ENCODE measurements around the gene TOX2. TPM values are rescaled to one million over a fixed set of nuclear protein-coding genes. Genes with fewer than 3 reads are reported as not detected.

TOX2 gene
- total and polyA plus RNA-seq, 4 donors, result 1.2 to 15.4 (median 9.0) TPM

DNA sequence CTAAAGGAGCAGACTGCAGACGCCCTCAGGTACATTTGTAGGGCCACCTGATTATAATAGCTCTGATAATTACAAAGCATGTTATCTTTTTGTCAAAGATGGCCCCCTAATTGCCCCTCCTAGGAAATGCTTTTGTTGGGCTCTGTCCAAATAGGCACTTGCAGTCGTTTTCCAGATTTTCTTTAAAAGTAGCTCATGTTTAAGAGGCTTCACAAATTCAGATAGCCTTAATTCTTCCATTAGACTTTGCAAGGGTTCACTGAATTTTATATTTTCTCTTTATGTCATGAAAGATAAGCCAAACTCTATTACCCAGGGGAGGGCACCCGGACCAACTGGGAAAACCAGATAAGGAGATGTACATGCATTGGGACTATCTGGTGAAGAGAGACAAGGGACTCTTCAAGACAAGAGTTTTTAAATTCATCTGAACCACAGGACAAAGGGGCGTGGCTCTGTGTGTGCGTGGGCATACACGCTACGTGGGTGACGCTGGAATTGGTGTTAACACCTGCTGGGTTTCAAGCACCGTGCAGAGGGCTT, 95.6 kb downstream of the TOX2 start:
- Histone ChIP-seq H3K27me3 (ENCODE audit: control insufficient read depth, insufficient read depth, low read length) (peaks cover 3% of the 10 kb centered on the region), H3K4me3 (ENCODE audit: low read depth, low read length) (no peak overlapping the region), H3K9me3 (ENCODE audit: control insufficient read depth, insufficient read depth, low read length) (no peaks in the 10 kb centered on the region), H3K27ac (ENCODE audit: low read depth, low read length) (no peak overlapping the region), H3K4me1 (ENCODE audit: control insufficient read depth, insufficient read depth, low read length) (peaks cover 15% of the 10 kb centered on the region), H3K36me3 (ENCODE audit: control insufficient read depth, insufficient read depth, low read length) (no peaks in the 10 kb centered on the region)
- DNase-seq (ENCODE audit: low read depth in 4 of 6, low spot score in 6 of 6), result peak in 1 of 6 donors; percentile 33
- 84% methylated on average over 6 of the region's 9 CpGs for WGBS (ENCODE audit: insufficient coverage)

DNA sequence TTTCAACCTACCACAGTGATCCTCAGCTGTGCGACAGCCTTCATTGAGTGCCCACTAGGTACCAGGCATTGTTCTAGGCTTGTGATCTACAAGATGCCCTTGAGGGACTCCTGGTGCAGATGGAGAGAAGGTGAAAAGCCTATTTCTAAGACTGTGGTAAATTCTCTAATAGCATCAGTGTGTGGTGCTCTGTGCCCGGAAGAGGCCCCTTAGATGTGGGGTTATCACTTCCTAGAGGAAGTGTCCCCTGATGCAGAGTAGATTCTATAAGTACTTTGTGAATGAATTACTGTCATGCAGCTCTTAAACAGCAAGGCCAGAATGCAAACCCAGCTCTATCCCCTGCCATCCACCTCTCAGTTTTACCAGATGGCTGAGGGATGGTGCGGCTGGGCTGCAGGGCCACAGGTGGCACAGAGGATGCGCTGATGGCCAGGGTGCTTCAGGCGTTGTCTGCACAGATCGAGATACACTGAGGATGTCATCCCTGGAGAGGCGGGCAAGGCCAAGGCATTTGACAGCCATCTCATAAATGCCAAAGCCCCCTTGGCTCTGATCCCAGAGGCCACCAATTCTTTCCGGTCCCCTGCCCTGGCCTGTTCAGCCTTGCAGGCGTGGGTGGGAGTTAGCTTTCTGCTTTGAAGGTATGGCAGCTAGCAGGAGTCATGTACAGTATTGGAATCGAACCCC, 96.7 kb downstream of the TOX2 start:
- no peak overlapping the region for H3K27ac ChIP-seq (ENCODE audit: low read depth, low read length)
- no peaks in the 10 kb centered on the region for H3K36me3 ChIP-seq (ENCODE audit: control insufficient read depth, insufficient read depth, low read length)
- H3K4me1 ChIP-seq (ENCODE audit: control insufficient read depth, insufficient read depth, low read length), result peaks cover 15% of the 10 kb centered on the region
- no peaks in the 10 kb centered on the region for H3K9me3 ChIP-seq (ENCODE audit: control insufficient read depth, insufficient read depth, low read length)
- H3K27me3 ChIP-seq (ENCODE audit: control insufficient read depth, insufficient read depth, low read length), result peaks cover 10% of the 10 kb centered on the region
- no peak overlapping the region for H3K4me3 ChIP-seq (ENCODE audit: low read depth, low read length)
- DNase-seq (ENCODE audit: low read depth in 4 of 6, low spot score in 6 of 6), result peak in 1 of 6 donors; percentile 35
- 76% methylated on average over 6 of the region's 10 CpGs for WGBS (ENCODE audit: insufficient coverage)

DNA sequence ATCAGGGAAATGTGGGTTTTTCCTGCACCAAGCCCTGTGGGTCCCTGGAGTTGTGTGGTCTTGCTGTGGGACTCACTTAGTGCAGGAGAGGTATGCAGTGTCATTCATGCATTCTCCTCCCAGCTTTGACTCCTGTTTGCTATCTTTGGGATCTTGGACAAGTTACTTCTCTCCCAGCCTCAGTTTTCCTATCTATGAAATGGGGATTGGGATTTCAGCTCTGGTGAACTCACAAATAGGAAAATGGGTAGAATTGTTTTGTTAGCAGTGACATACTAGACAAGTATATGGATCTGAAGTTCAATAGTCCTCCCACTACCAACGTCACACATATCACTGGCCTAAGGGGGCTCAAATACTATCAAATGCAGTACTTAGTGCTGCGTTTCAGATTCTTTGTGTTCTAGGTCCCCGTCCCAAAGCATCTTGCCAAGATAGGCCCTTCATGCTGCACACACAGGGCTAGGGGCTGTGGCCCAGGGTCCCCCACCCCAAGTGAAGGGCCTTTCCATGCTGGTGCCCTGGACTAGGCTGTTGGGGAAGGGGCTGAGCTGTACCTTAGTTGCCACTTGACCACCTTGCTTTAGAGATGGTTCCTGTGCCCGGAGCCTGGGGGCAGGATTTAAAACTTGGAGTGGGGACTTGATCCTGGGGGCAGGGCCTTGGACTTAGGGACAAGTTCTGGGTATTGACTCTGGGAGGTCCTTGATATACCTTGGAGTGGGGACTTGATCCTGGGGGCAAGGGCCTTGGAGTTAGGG, 98.0 kb downstream of the TOX2 start:
- Histone ChIP-seq H3K27me3 (ENCODE audit: control insufficient read depth, insufficient read depth, low read length) (peaks cover 11% of the 10 kb centered on the region), H3K4me3 (ENCODE audit: low read depth, low read length) (no peak overlapping the region), H3K27ac (ENCODE audit: low read depth, low read length) (no peak overlapping the region), H3K9me3 (ENCODE audit: control insufficient read depth, insufficient read depth, low read length) (no peaks in the 10 kb centered on the region), H3K36me3 (ENCODE audit: control insufficient read depth, insufficient read depth, low read length) (no peaks in the 10 kb centered on the region), H3K4me1 (ENCODE audit: control insufficient read depth, insufficient read depth, low read length) (peaks cover 18% of the 10 kb centered on the region)
- DNase-seq (ENCODE audit: low read depth in 4 of 6, low spot score in 6 of 6), result no peak
- 100% methylated on average over 3 of the region's 4 CpGs for WGBS (ENCODE audit: insufficient coverage)

DNA sequence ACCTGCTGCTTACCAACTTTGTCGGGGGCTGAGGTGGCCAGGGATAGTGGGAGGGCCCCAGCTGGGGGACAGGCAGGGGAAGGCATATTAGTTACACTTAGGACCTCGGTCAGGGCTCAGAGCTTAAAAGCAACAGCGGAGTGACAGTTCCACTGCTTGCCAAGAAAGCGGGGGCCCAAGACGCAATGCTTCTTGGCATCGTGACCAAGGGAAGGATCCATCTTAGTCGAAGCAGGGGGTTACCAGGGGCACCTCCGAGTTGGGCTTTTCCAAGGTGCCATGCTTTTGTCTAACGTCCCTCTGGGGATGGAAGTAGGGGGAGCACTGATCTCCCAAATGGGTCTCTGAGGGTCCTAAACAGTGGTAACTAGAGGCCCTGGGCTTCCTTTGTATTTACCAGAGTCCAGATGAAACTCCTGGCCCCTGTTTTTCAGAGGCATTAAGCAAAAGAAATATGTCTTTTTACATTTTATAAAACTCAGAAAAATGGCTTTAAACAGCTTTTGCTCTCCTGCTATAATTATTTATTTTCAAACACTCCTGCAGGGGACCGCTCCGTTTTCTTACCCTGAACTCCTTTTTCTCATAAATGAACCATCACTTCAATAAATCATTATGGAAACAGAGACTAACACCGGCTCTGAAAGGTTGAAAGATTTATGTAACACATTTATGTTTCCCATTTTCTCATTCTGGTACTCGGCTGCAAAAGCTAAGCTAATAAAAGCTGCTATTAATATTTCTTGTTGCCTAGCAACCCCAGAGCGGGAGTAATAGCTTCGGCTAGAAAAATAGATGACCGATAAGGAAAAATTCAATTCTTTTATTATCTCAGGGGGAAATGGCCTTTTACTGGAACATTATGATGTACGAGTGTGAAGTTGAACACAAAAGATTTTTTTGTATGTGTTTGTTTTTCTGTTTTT, 100.4 kb downstream of the TOX2 start:
- peaks cover 11% of the 10 kb centered on the region for H3K27me3 ChIP-seq (ENCODE audit: control insufficient read depth, insufficient read depth, low read length)
- no peaks in the 10 kb centered on the region for H3K9me3 ChIP-seq (ENCODE audit: control insufficient read depth, insufficient read depth, low read length)
- no peak overlapping the region for H3K27ac ChIP-seq (ENCODE audit: low read depth, low read length)
- H3K36me3 ChIP-seq (ENCODE audit: control insufficient read depth, insufficient read depth, low read length), result no peaks in the 10 kb centered on the region
- no peak overlapping the region for H3K4me3 ChIP-seq (ENCODE audit: low read depth, low read length)
- peaks cover 38% of the 10 kb centered on the region for H3K4me1 ChIP-seq (ENCODE audit: control insufficient read depth, insufficient read depth, low read length)
- peak in 3 of 6 donors; percentile 39 to 94 (median 84) for DNase-seq (ENCODE audit: low read depth in 4 of 6, low spot score in 6 of 6)
- 21% methylated on average over 11 of the region's 17 CpGs for WGBS (ENCODE audit: insufficient coverage)

DNA sequence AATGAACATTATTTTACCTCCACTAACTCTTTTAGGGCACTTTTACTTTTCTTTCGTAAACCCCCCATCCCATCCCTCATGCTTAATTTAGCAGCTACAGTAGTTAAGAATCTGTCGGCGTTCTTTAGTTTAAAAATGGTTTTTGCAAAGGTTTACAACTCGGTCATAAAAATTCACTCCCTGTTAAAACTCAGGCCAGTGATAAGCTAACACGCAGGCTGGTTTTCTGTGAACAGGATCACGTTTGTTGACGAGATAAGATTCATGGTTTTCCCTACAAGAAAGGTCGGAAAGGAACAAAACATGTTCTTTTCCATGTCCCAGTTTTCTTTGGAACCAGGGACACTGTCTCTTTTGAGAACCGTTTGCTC, 101.1 kb downstream of the TOX2 start:
- H3K4me3 ChIP-seq (ENCODE audit: low read depth, low read length), result no peak overlapping the region
- no peak overlapping the region for H3K27ac ChIP-seq (ENCODE audit: low read depth, low read length)
- peaks cover 11% of the 10 kb centered on the region for H3K27me3 ChIP-seq (ENCODE audit: control insufficient read depth, insufficient read depth, low read length)
- no peak for DNase-seq (ENCODE audit: low read depth in 4 of 6, low spot score in 6 of 6)
- 53% methylated on average over 6 of the region's 9 CpGs for WGBS (ENCODE audit: insufficient coverage)
- H3K36me3 ChIP-seq (ENCODE audit: control insufficient read depth, insufficient read depth, low read length), result no peaks in the 10 kb centered on the region
- no peaks in the 10 kb centered on the region for H3K9me3 ChIP-seq (ENCODE audit: control insufficient read depth, insufficient read depth, low read length)
- peaks cover 42% of the 10 kb centered on the region for H3K4me1 ChIP-seq (ENCODE audit: control insufficient read depth, insufficient read depth, low read length)

DNA sequence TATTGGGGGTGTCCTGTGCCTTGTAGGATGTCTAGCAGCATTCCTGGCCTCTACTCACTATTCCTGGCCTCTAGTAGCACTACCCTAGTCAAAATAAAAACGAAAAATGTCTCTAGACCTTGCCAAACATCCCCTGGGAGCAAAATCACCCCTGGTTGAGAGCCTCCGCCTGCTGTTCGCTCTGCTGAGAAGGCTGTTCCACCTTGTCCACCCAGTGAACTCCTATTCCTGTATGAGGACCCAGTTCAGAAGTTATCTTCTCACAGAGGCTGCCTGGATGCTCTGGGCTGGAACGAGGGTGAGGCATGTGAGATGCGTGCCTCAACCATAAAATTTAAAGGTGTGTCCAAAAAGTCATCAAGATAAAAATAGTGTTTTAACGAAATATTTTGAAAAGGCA, 101.9 kb downstream of the TOX2 start:
- Histone ChIP-seq H3K4me1 (ENCODE audit: control insufficient read depth, insufficient read depth, low read length) (peaks cover 44% of the 10 kb centered on the region), H3K27ac (ENCODE audit: low read depth, low read length) (no peak overlapping the region), H3K27me3 (ENCODE audit: control insufficient read depth, insufficient read depth, low read length) (peaks cover 11% of the 10 kb centered on the region), H3K9me3 (ENCODE audit: control insufficient read depth, insufficient read depth, low read length) (no peaks in the 10 kb centered on the region), H3K36me3 (ENCODE audit: control insufficient read depth, insufficient read depth, low read length) (no peaks in the 10 kb centered on the region), H3K4me3 (ENCODE audit: low read depth, low read length) (no peak overlapping the region)
- DNase-seq (ENCODE audit: low read depth in 4 of 6, low spot score in 6 of 6), result no peak
- 92% methylated on average over 3 of the region's 6 CpGs for WGBS (ENCODE audit: insufficient coverage)

DNA sequence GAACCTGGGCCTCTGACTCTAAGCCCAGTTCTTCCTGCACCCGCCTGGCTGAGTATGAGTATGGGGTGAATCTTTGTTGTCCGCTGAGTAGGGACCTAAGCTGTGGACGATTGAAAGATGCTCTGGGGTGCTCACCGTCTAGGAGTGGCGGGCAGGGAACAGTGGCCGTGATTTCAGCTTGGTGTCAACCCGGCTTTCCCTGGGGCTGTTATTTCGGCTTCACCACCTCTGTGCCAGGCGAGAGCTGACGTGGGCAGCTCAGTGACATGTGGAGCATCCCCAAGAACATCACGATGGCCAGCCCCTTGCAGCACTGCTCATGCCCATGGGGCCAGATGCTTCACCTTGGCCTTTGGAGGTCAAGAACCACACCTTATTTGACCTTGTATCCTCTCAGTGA, 102.6 kb downstream of the TOX2 start:
- peaks cover 44% of the 10 kb centered on the region for H3K4me1 ChIP-seq (ENCODE audit: control insufficient read depth, insufficient read depth, low read length)
- H3K9me3 ChIP-seq (ENCODE audit: control insufficient read depth, insufficient read depth, low read length), result no peaks in the 10 kb centered on the region
- H3K36me3 ChIP-seq (ENCODE audit: control insufficient read depth, insufficient read depth, low read length), result no peaks in the 10 kb centered on the region
- no peak overlapping the region for H3K4me3 ChIP-seq (ENCODE audit: low read depth, low read length)
- H3K27ac ChIP-seq (ENCODE audit: low read depth, low read length), result no peak overlapping the region
- H3K27me3 ChIP-seq (ENCODE audit: control insufficient read depth, insufficient read depth, low read length), result peaks cover 11% of the 10 kb centered on the region
- no peak for DNase-seq (ENCODE audit: low read depth in 4 of 6, low spot score in 6 of 6)
- 96% methylated on average over 11 of the region's 11 CpGs for WGBS (ENCODE audit: insufficient coverage)

DNA sequence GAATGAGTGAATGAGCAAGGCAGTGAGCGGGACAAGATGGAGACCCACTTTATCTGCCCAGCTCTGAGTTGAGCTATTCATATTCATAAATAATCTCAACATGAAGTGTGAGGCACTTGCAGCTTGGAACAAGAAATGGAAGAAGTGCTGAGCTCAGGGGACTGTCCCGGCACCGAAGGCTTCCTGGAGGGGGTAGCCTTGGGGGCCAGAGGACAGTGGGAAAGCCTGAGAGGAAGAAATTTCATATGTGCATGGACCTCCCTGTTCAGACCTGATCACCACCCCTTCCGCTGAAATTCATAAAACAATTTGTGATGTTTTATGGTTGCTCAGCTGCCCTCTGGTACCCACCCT, 103.2 kb downstream of the TOX2 start:
- DNase-seq (ENCODE audit: low read depth in 4 of 6, low spot score in 6 of 6), result no peak
- WGBS (ENCODE audit: insufficient coverage), result 43% methylated on average over 2 of the region's 4 CpGs
- Histone ChIP-seq H3K36me3 (ENCODE audit: control insufficient read depth, insufficient read depth, low read length) (no peaks in the 10 kb centered on the region), H3K4me1 (ENCODE audit: control insufficient read depth, insufficient read depth, low read length) (peaks cover 42% of the 10 kb centered on the region), H3K9me3 (ENCODE audit: control insufficient read depth, insufficient read depth, low read length) (no peaks in the 10 kb centered on the region), H3K27ac (ENCODE audit: low read depth, low read length) (no peak overlapping the region), H3K27me3 (ENCODE audit: control insufficient read depth, insufficient read depth, low read length) (peaks cover 11% of the 10 kb centered on the region), H3K4me3 (ENCODE audit: low read depth, low read length) (no peak overlapping the region)

DNA sequence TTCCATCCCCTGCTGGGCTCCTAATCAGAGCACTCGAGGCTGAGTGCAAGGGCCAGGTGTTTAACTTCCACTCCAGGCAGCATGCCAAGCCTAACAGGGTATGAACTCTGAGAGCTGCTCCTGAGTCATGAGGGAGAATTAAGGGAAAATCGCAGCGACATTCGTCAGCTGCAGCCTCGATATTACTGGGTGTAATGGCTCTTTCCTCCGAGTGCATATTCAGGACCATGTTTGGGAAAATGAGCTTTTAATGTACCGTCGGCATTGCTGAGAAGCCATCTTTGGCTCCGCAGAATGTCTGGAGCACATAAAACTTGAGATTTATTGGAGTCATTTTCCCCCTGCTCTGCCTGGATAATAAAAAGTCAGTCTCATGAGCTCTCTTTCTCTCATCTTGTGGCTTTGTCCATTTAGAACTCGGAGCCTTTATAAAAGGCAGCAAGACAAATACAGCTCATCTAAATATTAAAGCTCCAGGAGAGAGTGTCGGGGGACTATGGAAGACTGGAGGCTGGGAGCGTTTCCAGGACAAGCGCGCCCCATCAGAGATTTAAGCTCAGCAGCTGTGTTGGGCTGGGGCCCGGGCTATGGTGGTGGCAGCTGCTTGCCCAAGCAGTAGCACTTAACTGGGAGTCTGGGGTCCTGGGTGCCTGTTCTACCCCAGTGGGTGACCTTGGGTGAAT, 103.7 kb downstream of the TOX2 start:
- Histone ChIP-seq H3K27me3 (ENCODE audit: control insufficient read depth, insufficient read depth, low read length) (peaks cover 11% of the 10 kb centered on the region), H3K4me3 (ENCODE audit: low read depth, low read length) (no peak overlapping the region), H3K36me3 (ENCODE audit: control insufficient read depth, insufficient read depth, low read length) (no peaks in the 10 kb centered on the region), H3K9me3 (ENCODE audit: control insufficient read depth, insufficient read depth, low read length) (no peaks in the 10 kb centered on the region), H3K27ac (ENCODE audit: low read depth, low read length) (no peak overlapping the region), H3K4me1 (ENCODE audit: control insufficient read depth, insufficient read depth, low read length) (peaks cover 41% of the 10 kb centered on the region)
- 11% methylated on average over 14 of the region's 15 CpGs for WGBS (ENCODE audit: insufficient coverage)
- peak in 5 of 6 donors; percentile 43 to 96 (median 73) for DNase-seq (ENCODE audit: low read depth in 4 of 6, low spot score in 6 of 6)
